HEK293T (cell line): ENCODE data around the gene PPIL1.

Source experiments
- CTCF ChIA-PET: fragments of 350-600 bp; formaldehyde crosslinking; extraction: SDS; loops from one replicate; lab custom pipeline; 2021; ENCODE audit warnings: antibody characterized with exemption, inconsistent platforms; lab: Yijun Ruan, JAX
- POLR2A ChIA-PET: fragments of 350-600 bp; formaldehyde crosslinking; extraction: SDS; loops from one replicate; lab custom pipeline; 2020; ENCODE audit warnings: antibody characterized with exemption, inconsistent platforms; lab: Yijun Ruan, JAX
- DNase-seq: peaks from one replicate; pipeline ENCODE4 v3.0.0; 2012; ENCODE audit warnings: mixed read lengths; ENCODE audit errors: extremely low spot score
- ARNT ChIP-seq: fragments of 450-650 bp; IDR thresholded peaks from 2 replicates; pipeline ENCODE4 v1.6.1; 2017; ENCODE audit warnings: mild to moderate bottlenecking
- BHLHE40 ChIP-seq: fragments of 450-650 bp; IDR thresholded peaks from 2 replicates; pipeline ENCODE4 v1.6.1; 2016; ENCODE audit warnings: mild to moderate bottlenecking, moderate library complexity, borderline replicate concordance
- CTBP1 ChIP-seq: fragments of 450-650 bp; IDR thresholded peaks from 2 replicates; pipeline ENCODE4 v1.6.1; 2016; ENCODE audit warnings: borderline replicate concordance
- ELF4 ChIP-seq: fragments of 450-650 bp; IDR thresholded peaks from 2 replicates; pipeline ENCODE4 v1.6.1; 2017; ENCODE audit warnings: antibody characterized with exemption
- FOXA1 ChIP-seq: fragments of 450-650 bp; IDR thresholded peaks from 2 replicates; pipeline ENCODE4 v1.6.1; 2016; ENCODE audit warnings: mild to moderate bottlenecking
- FOXK2 ChIP-seq: fragments of 450-650 bp; IDR thresholded peaks from 2 replicates; pipeline ENCODE4 v1.6.1; 2016; ENCODE audit warnings: mild to moderate bottlenecking
- FOXM1 ChIP-seq: fragments of 450-650 bp; IDR thresholded peaks from 2 replicates; pipeline ENCODE4 v1.6.1; 2017; ENCODE audit warnings: mild to moderate bottlenecking, borderline replicate concordance
- HDGF ChIP-seq: fragments of 450-650 bp; IDR thresholded peaks from 2 replicates; pipeline ENCODE4 v1.6.1; 2017; ENCODE audit warnings: antibody characterized with exemption, borderline replicate concordance
- L3MBTL2 ChIP-seq: fragments of 450-650 bp; conservative IDR thresholded peaks from 2 replicates; pipeline ENCODE4 v1.6.1; 2016; ENCODE audit warnings: mild to moderate bottlenecking
- LEF1 ChIP-seq: fragments of 450-650 bp; IDR thresholded peaks from 2 replicates; pipeline ENCODE4 v1.6.1; 2017; ENCODE audit warnings: mild to moderate bottlenecking, borderline replicate concordance
- NFRKB ChIP-seq: fragments of 450-650 bp; IDR thresholded peaks from 2 replicates; pipeline ENCODE4 v1.6.1; 2016; ENCODE audit warnings: mild to moderate bottlenecking, moderate library complexity
- PKNOX1 ChIP-seq: fragments of 450-650 bp; IDR thresholded peaks from 2 replicates; pipeline ENCODE4 v1.6.1; 2016
- SP1 ChIP-seq: fragments of 450-650 bp; IDR thresholded peaks from 2 replicates; pipeline ENCODE4 v1.6.1; 2017
- SUZ12 ChIP-seq: fragments of 450-650 bp; IDR thresholded peaks from 2 replicates; pipeline ENCODE4 v1.6.1; 2016; ENCODE audit warnings: mild to moderate bottlenecking
- TARDBP ChIP-seq: fragments of 450-650 bp; IDR thresholded peaks from 2 replicates; pipeline ENCODE4 v1.6.1; 2016
- ZNF384 ChIP-seq: fragments of 450-650 bp; IDR thresholded peaks from 2 replicates; pipeline ENCODE4 v1.6.1; 2016

Gene PPIL1

GRCh38 chr6:36822506-36823269 lies 51.9 kb downstream of the PPIL1 start:
- no peak for TF ChIP-seq FOXK2
- TF ChIP-seq FOXM1, result no peak
- TF ChIP-seq SP1, result no peak
- no peak for TF ChIP-seq NFRKB
- no peak for TF ChIP-seq TARDBP
- no peak for TF ChIP-seq FOXA1
- no peak for TF ChIP-seq ARNT
- no peak for TF ChIP-seq BHLHE40
- TF ChIP-seq ELF4, result no peak
- no peak for TF ChIP-seq CTBP1
- no peak for TF ChIP-seq L3MBTL2
- no peak for DNase-seq
- ChIA-PET CTCF (no interaction called here), POLR2A (no interaction called here)

GRCh38 chr6:36821581-36822335 lies 52.8 kb downstream of the PPIL1 start:
- ChIA-PET CTCF (no interaction called here), POLR2A (no interaction called here)
- TF ChIP-seq SUZ12 (no peak), FOXK2 (no peak), NFRKB (no peak), ZNF384 (no peak), CTBP1 (no peak), ELF4 (no peak), TARDBP (no peak), FOXA1 (no peak), PKNOX1 (no peak), SP1 (no peak), HDGF (no peak)
- no peak for DNase-seq

- ChIA-PET POLR2A (interaction anchor here (0.9 kb wide), 1 partner anchor 64 kb away, joined by 3 read pairs; the partner anchor contains the start of gene C6orf89), CTCF (interaction anchor here (0.7 kb wide), 1 partner anchor 25 kb away, joined by 6 read pairs; no protein-coding TSS in a partner anchor)
- no peak for DNase-seq
- no peak for TF ChIP-seq HDGF
- TF ChIP-seq BHLHE40, result no peak
- TF ChIP-seq TARDBP, result no peak
- TF ChIP-seq PKNOX1, result no peak
- no peak for TF ChIP-seq LEF1
- TF ChIP-seq SUZ12, result no peak
- no peak for TF ChIP-seq FOXK2
- no peak for TF ChIP-seq FOXA1
- no peak for TF ChIP-seq SP1
- no peak for TF ChIP-seq L3MBTL2
- TF ChIP-seq FOXM1, result no peak
- TF ChIP-seq ELF4, result no peak
- TF ChIP-seq ARNT, result no peak
- TF ChIP-seq ZNF384, result no peak
- no peak for TF ChIP-seq CTBP1
- no peak for TF ChIP-seq NFRKB
Observed at GRCh38 chr6:36820700-36821580, 53.7 kb downstream of the PPIL1 start.

- ChIA-PET CTCF (no interaction called here), POLR2A (no interaction called here)
Observed at GRCh38 chr6:36818756-36819155, 55.8 kb downstream of the PPIL1 start.

GRCh38 chr6:36817847-36818246 lies 56.8 kb downstream of the PPIL1 start:
- POLR2A ChIA-PET, result no interaction called here
- no peak for DNase-seq
- TF ChIP-seq L3MBTL2 (no peak), TARDBP (no peak), ARNT (no peak), FOXK2 (no peak), HDGF (no peak), NFRKB (no peak), ELF4 (no peak), LEF1 (no peak), SP1 (no peak), FOXA1 (no peak), ZNF384 (no peak)
- CTCF ChIA-PET, result interaction anchor here (0.6 to 0.8 kb wide), 2 partner anchors 36 to 52 kb away, joined by 3 read pairs; no protein-coding TSS in a partner anchor

More at GRCh38 chr6:36818756-36819155, 55.8 kb downstream of the PPIL1 start:
- TF ChIP-seq FOXM1, result no peak
- TF ChIP-seq ARNT, result no peak
- no peak for TF ChIP-seq BHLHE40
- no peak for DNase-seq
